GM19397 (cell line): Measurements from ENCODE around the gene MYO5B.

Experiments
- ATAC-seq: cut with Tn5 transposase; IDR thresholded peaks from one replicate; pipeline ENCODE4 v1.9.1; 2021; ENCODE audit warnings: mild to moderate bottlenecking, moderate library complexity; ENCODE audit not compliant: unreplicated experiment

MYO5B gene

DNA sequence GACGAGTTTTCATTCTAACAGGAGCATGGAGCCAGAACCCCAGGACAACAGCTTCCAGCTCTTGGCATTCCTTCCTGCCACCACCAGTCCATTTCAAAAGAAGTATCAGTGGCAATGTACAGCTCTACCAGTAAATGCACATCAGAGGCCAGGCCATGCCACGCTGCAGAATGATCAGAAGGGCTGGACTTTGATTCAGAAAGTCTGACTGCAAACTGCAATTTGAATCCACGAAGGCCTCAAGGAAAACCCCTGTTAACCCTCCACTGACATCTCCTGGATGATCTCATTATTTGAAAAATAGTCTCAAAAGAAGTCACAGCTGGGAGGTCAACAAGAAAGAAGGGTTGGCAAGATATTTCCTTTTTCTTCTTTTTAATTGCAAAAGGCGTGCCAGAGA lies 119.2 kb downstream of the MYO5B start:
- ATAC-seq: no peak

DNA sequence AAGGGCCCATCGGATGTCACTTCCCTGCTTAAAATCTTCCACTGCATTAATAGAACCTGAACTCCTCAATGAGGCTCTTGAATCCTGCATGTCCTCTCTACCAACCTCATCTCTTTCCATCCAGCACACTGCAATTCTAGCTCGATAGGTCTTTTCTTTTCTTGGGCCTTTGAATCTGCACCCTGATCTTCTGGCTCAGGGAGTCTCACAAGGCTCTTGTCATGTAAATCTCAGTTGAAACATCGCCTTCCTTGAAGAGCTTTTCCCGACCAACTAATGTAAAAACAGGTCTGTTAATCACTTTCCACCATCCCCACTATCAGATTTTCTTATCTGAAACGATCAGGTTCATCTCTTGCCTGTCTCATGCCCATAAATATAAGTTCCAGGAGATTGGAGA lies 120.5 kb downstream of the MYO5B start:
- no peak for ATAC-seq

GRCh38 chr18:50073319-50073718 lies 121.6 kb downstream of the MYO5B start:
- no peak for ATAC-seq

DNA sequence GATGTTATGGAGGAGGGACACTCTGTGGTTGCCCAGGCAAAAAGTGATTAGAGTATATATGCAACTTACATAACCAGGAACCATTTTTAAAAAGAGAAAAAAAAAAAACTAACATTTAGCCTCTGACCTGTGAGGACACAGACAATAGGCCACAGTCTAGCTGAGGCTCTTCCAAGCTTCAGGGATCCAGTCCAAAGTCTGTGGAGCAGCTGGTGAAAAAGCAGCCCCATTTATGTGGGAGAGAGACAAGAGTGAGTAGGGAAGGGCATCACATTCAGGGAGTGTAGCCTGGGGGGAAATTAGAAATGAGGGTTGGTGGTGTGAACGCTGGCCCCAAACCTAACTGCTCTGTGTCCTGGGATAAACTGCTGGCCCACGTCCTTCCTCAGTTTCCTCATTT lies 122.8 kb downstream of the MYO5B start:
- ATAC-seq: no peak

DNA sequence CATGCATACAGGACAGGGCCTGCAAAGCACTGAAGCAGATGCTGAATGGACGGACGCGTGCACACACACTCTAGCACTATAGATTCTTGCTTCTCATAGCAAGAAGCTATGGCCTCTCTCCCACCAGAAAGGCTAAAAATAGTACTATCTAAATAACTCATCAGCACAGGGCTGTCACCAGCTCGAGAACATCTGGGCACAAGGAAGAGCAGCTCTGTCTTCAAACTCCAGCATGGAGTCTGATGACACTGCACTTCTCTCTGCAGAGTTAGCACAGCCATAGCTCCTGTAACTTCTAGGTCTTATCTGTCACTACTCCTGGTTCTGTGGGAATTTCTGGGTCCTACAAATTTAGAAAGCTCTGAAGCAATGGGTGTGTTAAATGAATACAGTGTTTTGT lies 123.5 kb downstream of the MYO5B start:
- ATAC-seq: no peak

DNA sequence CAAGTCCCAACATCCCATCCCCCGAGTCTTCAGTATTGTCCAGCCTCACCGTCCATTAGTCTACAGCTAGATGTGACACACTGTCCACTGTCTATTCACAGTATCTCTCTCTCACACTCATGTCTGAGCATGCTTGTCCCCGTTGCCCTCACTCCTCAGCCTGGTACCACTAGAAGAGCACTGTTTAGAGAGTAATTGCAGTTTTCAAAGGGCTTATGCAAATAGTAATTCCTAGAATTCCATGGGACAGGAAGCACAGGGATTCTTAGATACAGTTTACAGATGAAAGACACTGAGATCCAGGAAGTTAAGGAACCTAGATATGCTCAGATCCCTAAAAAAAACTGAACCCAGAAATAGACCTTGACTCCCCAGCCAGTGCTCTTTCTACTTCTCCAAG lies 125.5 kb downstream of the MYO5B start:
- no peak for ATAC-seq

DNA sequence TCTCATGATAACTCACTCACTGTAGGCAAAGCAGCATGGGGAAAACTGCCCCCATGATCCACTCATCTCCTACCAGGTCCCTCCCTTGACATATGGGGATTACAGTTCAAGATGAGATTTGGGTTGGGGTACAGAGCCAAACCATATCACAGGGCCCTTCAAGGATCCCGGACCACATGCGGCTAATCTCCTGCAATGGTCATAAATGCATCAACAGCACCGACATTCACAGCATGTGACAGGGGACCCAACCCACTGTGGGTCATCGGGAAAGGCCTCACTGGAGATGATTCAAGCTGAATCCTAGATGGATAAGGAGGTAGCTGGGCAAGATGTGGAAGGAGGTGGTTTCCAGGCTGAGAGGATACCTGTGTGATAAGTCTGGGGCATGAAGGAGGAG lies 129.4 kb downstream of the MYO5B start:
- no peak for ATAC-seq

DNA sequence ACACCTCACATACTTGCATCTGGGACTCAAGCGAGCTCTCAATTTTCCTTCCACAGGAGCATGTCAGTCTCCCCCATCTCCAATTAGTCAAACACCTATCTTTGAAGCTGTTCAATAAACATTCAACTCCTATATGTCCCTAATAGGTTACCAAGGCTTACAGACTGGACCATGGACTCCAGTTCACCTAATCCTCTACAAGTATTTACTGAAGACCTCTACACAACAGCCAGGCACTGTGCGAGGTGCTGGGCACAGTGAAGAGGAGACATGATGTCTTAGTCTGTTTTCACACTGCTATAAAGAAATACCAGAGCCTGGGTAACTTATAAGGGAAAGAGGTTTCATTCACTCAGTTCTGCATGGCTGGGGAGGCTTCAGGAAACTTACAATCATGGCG lies 129.9 kb downstream of the MYO5B start:
- no peak for ATAC-seq

DNA sequence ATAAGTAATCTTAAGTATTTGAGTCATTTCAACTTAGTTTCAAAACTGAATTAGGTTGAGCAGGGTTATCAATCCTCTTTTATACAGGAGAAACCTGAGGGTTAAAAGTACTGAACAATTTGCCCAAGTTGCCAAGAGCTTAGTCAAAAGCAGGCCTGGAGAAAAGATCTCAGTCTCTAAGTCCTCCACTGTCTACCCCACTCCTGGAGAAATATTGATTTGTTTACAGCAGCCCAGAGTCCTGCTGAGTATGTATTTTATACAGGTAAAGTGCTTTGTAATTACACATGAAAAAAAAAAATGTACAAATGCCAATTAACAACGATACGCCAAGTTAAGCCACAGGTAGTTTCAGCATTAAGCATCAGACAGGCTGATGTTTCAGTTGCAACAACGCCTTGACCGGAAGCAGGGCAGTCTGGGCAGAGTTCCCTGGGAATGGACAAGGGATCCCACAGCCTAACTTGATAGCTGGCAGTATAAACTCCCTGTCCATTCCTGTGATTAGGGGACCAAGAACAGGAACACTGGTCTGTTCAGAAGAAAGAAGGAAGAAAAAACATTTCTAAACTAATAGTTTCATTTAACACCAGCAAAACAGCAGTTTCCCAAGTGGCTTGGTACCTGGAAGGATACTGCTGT lies 132.9 kb downstream of the MYO5B start:
- ATAC-seq: no peak

DNA sequence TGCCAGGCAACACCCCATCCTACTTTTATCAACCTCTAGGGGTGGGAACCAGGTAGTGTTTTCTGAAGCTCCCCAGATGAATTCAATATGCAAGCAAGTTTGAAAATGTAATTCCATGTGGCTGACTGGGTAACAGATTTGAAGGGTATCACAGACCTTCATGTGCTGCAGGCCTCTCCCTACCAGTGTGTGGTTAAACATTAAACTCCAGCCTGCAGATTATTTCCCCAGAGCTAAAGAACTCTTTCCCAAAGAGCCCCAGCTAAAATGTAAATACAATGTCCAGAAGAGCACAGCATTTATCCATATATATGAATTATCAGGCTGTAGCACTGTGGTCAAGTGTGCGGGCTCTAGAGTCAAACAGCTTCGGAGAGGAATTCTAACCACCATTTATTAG lies 134.1 kb downstream of the MYO5B start:
- no peak for ATAC-seq

- no peak for ATAC-seq
Measured at GRCh38 chr18:50058731-50059130, 136.2 kb downstream of the MYO5B start.

DNA sequence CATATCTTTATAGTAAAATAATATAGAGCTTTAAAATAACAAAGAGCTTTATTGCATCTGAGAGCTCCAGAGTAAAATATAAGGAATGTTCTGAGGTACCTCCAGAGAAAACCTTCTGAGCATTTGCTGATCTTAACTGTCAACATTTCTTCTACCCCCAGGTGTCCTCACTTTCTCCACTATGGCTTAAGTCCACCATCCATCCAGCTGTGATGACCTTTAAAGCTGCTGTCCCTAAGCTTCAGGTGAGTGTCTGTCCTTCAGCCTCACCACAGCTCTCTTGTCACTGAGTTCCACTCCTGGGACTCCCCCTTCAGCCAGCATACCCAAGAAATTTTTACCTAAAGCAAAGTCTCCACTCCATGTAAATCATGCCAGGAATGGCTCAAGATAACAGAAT lies 137.9 kb downstream of the MYO5B start:
- ATAC-seq: no peak

DNA sequence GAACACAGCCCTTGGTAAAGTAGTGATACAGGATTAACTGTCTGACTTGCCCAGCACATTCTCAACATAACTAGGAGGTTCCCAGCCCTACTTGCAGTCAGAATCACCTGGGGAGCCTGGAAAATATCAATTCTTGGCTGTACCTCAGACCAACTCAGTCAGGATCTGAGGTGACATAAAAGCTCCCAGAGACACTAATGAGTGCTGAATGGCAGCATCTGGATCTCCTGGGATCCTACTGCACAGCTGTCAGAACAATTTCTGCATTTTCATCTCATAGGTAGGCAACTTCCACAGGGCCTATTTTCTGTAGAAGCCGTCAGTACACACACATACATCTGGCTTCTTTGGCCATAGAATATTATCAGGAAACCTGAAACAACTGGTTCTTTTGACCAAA lies 138.8 kb downstream of the MYO5B start:
- no peak for ATAC-seq

- ATAC-seq: no peak
Measured at GRCh38 chr18:50055488-50055887, 139.5 kb downstream of the MYO5B start.

- ATAC-seq: no peak
Measured at GRCh38 chr18:50053111-50053510, 141.8 kb downstream of the MYO5B start.

DNA sequence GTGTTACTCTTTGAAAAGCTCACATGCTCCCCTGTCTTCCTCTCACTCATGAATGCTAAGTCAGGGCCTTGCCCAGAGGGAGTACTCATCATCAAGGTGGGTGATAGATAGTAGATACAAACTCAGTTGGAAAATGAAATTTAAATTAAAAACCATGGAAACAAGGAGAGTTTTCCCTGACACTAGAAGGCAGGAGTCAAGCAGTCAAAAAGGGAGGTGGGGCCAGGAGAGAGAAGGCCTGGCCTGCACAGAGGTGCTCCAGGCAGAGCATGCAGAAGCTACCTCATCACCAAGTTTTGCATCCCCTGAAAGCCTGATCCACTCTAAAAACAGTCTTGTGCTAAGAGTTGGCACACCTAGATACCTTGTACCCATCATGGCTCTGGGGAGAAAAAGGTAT lies 143.7 kb downstream of the MYO5B start:
- no peak for ATAC-seq

DNA sequence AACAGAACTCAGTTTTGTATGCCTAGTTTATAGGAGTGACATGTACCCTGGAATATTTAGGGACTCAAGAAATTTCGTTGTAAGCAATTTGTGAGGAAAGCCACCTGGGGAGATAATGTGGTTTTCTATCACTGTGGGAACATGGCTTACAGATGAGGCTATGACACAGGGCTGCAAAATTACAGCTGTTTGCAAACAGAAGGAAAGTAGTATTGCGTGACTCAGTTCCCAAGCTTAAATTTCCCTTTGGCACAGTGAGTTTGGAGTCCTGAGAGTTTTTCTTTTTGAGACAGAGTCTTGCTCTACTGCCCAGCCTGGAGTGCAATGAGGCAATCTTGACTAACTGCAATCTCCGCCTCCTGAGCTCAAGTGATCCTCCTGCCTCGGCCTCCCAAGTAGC lies 149.8 kb downstream of the MYO5B start:
- no peak for ATAC-seq

DNA sequence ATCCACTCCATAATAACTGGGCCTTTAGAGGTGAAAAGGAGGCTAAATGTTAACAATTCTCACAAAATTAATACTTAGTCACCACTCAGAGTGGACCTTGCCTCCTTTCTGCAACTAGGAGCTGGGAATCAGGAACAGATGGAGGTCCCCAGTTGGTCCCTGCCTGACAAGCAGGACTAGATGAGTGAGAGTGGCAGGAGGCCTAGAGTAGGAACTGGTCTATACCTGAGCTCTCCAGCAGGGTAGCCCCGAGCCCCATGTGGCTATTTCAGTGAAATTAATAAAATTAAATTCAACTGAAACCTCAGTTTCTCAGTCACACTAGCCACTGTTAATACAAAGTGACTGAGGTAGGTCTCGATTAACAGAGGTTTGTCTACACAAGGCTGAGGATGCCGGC lies 150.5 kb downstream of the MYO5B start:
- no peak for ATAC-seq

DNA sequence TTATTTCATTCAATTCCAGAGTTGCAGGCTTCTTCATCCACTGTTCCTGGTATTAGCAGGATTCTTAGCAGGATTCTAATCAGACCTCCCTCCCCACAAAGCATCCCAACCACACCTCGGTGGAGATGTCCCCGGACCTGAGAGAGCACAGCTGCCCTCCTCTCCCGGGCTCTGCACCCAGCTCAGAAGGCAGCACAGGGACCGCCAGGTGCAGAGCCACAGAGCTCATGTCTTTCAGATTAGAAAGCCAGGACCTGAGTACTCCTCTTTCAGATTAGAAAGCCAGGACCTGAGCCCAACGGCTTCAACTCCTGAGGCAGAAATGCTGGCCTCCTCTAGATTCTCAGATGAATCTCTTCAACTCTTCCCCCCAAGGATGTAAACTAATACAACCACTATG lies 152.3 kb downstream of the MYO5B start:
- no peak for ATAC-seq

DNA sequence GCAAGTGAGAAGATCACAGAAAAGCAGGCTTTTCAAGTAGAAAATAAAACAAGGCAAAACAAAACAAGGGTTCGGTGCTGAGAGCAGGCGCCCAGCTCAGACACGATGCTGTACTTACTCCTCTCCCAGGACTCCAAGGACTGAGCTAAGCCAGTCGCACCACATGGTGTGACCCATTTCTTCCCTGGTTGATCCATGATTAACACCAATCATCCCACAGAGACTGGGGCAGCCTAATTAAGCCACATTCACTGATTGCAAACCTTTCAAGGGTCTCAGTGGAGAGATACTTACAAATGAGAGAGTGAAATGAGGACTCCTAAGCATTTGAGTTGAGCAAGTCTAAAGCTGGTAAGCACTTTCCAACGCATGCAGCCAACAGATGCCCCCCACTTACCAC lies 155.2 kb downstream of the MYO5B start:
- no peak for ATAC-seq

DNA sequence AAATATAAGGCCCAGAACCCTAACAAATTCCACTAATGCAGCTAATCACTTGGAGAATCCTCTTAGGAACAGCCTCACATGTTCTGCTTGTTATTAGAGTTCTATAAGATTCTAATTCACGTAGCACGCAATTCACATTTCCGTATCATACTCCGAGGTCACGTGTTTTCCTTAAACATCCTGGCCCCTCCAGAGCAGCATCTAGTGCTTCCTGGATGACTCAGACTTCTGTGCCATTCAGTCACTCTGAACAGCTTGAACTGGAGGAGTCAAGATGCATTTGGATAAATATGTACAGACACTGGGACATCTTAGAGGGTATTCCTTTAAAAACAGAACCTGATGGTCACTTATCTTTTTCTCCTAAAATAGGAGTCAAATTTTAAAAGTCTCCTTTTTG lies 156.5 kb downstream of the MYO5B start:
- ATAC-seq: no peak

- ATAC-seq: no peak
Measured at GRCh38 chr18:50034029-50034428, 160.9 kb downstream of the MYO5B start.

- no peak for ATAC-seq
Measured at GRCh38 chr18:50033004-50033403, 161.9 kb downstream of the MYO5B start.

DNA sequence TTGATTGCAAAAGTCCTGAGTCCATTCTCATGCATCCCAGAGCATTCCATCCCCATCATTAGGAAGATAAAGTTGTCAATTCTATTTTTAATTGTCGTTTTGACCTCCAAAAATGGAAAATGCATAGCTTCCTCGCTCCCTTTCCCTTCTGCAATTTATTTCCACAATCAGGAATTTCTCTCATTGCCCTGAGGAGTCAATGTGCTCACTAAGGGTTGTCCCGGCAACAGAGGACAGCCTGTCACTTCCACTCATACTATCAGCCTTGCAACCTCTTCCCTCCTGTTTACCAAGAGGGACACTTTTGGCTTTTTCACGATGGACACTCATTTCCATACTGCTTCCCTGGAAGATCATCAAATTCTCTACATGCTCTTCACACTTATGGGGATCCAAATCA lies 164.8 kb downstream of the MYO5B start:
- no peak for ATAC-seq
